Astrocyte of the hippocampus (primary cell): Measurements from ENCODE around the gene ANTXR1.

Source experiments
- DNase-seq: peaks from one replicate; pipeline ENCODE4 v3.0.0; 2011; ENCODE audit warnings: low read depth, low spot score

Gene ANTXR1

DNA sequence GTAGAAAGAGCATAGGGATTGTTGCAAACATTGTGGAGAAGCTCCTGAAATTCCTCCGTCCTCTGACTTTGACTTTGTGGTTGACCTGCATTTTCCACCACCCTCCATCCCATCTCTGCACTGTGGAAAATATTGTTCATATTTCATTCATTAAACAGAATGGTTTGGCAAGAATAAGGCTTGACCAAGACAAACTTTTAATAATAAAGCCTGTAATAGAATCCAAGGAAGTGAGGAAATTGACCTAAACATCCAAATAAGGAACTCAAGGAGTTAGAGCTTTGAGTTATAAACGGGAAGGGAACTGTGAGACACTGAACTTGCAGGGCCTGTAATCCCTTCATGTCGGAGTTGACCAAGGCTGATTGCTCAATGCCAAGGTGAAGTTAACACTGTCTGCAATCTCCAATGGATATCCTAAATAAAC is 258.9 kb downstream of the ANTXR1 start:
- no peak for DNase-seq

DNA sequence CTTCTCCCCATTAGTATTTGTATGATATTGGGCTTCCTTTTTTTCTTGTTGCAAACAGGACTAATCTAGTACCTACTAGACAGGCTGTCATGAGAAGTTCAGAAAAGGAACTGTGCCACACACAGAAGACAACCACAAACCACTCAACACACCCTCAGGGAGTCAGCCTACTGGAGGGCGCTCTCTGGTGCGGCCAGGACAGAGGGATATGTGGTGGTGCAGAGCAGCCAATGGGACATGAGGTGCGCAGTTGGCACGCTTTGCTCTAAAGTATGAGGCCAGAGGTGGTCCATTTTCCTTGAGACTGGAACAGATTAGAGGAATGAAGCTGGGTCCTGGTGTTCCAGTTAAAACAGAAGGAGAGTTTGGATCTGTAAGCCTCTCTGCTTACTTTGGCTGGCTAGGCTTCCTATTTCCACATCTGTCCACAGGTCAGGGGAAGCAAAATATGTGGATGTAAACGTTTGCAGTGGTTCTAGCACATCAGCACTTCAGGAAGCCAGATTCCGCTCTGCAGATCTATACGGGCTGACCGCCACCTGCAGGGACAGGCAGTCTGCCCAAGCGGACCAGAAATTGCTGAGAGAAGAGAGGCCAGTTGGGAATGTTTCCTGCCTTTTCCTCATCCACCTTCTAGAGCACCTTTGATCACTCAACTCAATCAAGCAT is 260.0 kb downstream of the ANTXR1 start:
- no peak for DNase-seq

- DNase-seq, result no peak
Measured at GRCh38 chr2:69275490-69275889, 262.5 kb downstream of the ANTXR1 start.

DNA sequence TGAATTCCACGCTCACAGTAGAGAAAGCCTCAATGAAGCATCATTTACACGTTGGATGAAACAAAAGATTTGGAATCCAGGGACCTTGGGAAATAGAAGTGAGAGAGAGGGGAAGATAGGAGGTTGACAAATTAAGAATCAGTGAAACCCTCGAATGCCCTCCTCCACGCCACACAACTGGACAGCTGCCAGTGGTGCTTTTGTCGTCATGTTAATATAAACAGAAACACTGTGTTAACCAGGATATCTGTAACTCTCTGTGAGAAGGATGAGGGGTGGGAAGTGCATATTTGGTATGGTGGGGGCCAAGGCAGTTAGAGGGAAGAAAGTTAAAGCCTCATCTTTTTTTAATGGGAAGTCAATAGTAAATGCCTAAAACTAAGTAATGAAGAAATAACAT is 265.4 kb downstream of the ANTXR1 start:
- peak; percentile 54 for DNase-seq

- no peak for DNase-seq
Measured at GRCh38 chr2:69279211-69279610, 266.2 kb downstream of the ANTXR1 start.

DNA sequence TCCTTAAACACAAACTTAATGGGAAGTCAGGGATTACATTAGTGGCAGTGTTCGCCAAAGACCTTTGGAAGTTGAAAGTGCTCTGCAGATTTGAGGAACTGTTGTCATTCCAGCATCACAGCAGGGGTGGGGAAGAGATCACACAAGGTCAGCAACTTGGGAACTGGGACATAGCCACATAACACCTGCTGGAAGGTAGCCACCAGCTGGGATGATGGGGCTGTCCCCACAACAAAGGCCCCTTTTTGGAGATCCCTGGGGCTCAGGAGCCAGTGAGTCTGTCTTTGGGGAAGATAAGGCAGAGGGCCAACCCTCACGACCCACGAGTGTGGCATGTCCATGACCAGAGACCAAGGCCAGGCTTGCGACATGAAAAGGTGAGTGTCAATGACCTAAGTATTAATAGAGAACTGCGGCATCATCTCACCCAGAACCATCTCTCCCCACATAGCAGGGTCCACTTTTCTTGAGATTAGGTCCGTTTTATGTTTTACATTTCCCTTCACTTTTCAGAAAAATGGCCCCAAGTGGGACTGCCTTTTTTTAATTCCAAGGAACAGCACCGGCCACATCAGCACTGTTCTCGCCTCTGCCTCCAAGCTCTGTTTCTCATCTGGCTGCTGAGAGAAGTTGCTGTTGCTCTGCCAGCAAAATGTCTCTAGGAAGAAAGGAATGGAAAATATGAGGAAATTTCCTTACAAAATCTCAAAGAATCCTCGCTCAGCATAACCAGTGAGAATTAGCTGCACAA is 267.1 kb downstream of the ANTXR1 start:
- no peak for DNase-seq

DNA sequence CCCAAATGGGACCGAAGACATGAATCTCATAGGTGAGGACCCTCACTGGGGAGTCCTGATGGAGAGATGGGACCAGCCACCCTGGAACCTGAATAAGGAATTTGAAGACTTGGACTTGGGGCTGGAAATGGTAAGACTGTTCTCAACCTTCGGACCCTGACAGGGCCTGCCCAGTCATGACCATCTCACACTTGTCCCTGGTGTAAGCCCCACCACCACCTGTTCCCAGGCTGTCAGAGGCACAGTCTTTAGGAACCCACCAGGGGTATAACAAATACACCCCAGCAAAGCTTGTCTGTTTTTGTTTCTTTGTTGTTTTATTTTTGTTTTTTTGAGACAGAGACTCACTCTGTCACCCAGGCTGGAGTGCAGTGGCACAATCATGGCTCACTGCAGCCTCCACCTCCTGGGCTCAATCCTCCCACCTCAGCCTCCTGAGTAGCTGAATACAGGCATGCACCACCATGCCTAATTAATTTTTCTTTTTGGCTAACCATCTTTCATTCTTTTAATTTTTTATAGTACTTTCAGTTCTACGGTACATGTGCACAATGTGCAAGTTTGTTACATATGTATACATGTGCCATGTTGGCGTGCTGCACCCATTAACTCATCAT is 267.9 kb downstream of the ANTXR1 start:
- DNase-seq, result no peak

- DNase-seq, result no peak
Measured at GRCh38 chr2:69285379-69285894, 272.5 kb downstream of the ANTXR1 start.

DNA sequence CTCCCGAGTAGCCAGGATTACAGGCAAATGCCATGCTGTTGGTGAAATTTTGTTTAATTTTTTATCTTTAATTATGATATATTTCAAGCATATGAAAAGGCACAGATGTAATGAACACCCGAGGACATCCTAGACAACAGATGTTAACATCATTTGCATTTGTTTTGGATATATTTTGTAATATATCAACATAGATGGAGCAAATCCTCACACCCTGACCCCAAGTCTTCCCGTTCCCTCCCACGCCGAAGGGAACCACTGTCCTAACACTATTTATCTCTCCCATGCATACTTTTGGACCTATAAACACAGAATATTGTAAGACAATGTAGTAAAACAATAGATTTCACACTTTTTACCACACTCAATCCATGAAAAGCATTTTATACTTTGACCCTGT is 274.6 kb downstream of the ANTXR1 start:
- DNase-seq, result no peak

- no peak for DNase-seq
Measured at GRCh38 chr2:69288429-69288828, 275.4 kb downstream of the ANTXR1 start.

- peak; percentile 79 for DNase-seq
Measured at GRCh38 chr2:69291004-69291650, 278.1 kb downstream of the ANTXR1 start.

- no peak for DNase-seq
Measured at GRCh38 chr2:69291721-69292120, 278.7 kb downstream of the ANTXR1 start.

- DNase-seq, result no peak
Measured at GRCh38 chr2:69292256-69292655, 279.3 kb downstream of the ANTXR1 start.

DNA sequence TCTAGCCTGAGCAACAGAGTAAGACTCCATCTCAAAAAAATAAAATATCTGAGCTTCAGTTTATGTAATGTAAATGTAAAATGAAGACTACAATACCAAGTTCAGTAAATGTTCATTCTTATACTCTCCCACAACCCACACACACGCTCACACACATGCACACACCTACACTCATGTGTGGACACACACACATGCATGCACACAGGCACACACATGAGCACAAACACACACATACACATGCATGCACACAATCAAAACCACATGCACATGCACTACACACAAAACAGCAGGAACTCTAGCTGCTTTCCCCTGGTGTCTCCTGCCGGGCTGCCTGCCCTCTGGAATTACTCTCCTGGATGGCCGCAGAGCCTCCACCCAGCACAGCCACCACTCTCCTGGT is 283.4 kb downstream of the ANTXR1 start:
- no peak for DNase-seq

DNA sequence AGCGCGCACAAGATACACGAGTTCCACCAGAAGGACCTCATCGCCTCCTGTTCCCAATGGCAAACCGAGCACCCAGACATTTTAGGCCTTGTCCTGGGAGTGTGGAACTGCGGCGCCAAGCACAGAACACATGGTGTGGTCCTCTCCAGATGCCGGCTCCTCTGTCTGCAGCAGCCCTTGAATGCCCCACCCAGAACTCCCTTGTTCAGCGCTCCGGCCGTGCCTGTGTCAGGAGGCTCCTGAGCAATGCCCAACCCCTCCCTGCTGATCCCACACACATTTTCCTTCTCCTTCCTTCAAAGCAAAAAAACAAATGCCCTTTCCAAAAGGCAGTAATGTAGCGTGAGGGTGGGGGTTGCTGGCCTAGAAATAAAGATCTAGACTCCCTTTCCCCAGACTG is 284.2 kb downstream of the ANTXR1 start:
- no peak for DNase-seq

DNA sequence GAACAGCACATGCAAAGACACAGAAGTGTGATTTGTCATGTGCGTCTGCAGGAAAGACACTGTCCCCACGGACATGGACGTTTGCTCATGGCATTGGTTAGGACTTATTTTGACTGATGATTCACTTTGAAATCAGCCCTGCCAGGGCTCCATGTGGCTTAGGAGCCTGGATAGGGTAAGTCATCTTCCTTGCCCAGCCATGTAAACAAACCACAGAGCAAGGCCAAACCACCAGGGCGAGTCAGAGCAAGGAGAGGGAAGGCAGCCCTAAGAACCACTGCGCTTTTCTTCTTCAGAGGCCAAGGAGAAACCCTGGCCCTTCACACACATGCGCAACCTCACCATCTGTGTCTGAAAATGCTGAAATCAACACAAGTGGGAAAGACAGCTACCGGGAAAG is 285.3 kb downstream of the ANTXR1 start:
- DNase-seq, result peak; percentile 84

DNA sequence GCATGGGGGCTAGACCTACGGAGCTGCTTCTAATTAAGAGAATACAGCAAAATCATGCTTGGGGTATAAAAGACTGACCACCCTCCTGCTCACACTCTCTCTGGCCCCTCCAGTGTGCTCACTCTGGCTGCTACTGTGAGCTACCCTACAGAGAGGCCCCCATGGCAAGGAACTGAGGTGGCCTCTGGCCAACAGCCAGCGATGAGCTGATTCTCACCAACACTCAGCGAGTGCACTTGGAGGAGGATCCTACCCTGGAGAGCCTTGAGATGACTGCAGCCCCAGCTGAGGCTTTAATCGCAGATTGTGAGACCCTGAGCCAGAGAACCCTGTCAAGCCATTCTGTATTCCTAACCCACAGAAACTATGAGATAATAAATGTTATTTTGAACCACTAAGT is 285.9 kb downstream of the ANTXR1 start:
- DNase-seq, result peak; percentile 38
